Brain microvascular endothelial cell (primary cell): ENCODE data around the gene NSUN6.
A peak's percentile ranks its signal among the peaks of the same experiment; 100 is the strongest.

Experiments
- DNase-seq: peaks from one replicate; pipeline ENCODE4 v3.0.0-alpha.2; 2020
- H3K27ac ChIP-seq: fragments of 250-450 bp; sonication (Bioruptor Pico); 2 replicates; pipeline ENCODE4 v1.5.1; 2020; ENCODE audit warnings: mild to moderate bottlenecking, moderate library complexity
- H3K27me3 ChIP-seq: fragments of 250-450 bp; sonication (Bioruptor Pico); replicated peaks from 2 replicates; pipeline ENCODE4 v1.5.1; 2020; ENCODE audit warnings: mild to moderate bottlenecking
- H3K36me3 ChIP-seq: fragments of 250-450 bp; sonication (Bioruptor Pico); replicated peaks from 2 replicates; pipeline ENCODE4 v1.5.1; 2020; ENCODE audit warnings: mild to moderate bottlenecking
- H3K4me3 ChIP-seq: 2 replicates; pipeline ENCODE4 v1.5.1; 2011; ENCODE audit warnings: low read depth, mild to moderate bottlenecking, control low read depth, low read length, moderate library complexity
- in situ Hi-C: cut with HindIII; loops from 2 replicates; pipeline ENCODE4 v1.10.0; 2017; ENCODE audit warnings: low sequenced_read_pairs, low pct_ligation_motif_present
- TF ChIP-seq, protein P1 (sequence below): IDR thresholded peaks from 2 replicates; pipeline ENCODE4 v1.5.1; 2011; ENCODE audit warnings: low read depth, mild to moderate bottlenecking, moderate library complexity, low read length, control low read depth, inconsistent platforms; ENCODE audit errors: missing control alignments

The NSUN6 gene

DNA sequence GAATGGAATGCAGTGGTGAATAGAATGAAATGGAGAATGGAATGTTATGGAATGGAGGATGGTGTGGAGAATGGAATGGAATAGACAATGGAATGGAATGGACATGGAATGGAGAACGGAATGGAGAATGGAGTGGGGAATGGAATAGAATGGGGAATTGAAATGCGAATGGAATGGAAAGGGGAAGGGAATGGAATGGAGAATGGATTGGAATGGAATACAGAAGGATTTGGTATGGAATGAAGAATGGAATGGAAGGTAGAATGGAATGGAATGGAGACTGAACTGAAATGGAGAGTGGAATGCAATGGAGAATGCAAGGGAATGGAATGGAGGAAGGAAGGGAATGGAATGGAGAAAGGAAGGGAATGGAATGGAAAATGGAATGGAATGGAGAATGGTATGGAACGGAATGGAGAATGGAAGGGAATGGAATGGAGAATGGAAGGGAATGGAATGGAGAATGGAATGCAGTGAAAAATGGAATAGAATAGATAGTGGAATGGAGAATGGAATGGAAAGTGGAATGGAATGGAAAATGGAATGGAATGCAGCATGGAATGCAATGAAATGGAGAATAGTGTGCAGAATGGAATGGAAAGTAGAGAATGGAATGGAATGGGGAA lies 94.8 kb downstream of the NSUN6 start:
- Histone ChIP-seq H3K27me3 (no peaks in the 10 kb centered on the region), H3K27ac (no peak overlapping the region), H3K36me3 (no peaks in the 10 kb centered on the region), H3K4me3 (no peak overlapping the region)
- DNase-seq = no peak
- TF ChIP-seq, protein P1, sequence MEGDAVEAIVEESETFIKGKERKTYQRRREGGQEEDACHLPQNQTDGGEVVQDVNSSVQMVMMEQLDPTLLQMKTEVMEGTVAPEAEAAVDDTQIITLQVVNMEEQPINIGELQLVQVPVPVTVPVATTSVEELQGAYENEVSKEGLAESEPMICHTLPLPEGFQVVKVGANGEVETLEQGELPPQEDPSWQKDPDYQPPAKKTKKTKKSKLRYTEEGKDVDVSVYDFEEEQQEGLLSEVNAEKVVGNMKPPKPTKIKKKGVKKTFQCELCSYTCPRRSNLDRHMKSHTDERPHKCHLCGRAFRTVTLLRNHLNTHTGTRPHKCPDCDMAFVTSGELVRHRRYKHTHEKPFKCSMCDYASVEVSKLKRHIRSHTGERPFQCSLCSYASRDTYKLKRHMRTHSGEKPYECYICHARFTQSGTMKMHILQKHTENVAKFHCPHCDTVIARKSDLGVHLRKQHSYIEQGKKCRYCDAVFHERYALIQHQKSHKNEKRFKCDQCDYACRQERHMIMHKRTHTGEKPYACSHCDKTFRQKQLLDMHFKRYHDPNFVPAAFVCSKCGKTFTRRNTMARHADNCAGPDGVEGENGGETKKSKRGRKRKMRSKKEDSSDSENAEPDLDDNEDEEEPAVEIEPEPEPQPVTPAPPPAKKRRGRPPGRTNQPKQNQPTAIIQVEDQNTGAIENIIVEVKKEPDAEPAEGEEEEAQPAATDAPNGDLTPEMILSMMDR = no peak
- in situ Hi-C loops = no loop called here

DNA sequence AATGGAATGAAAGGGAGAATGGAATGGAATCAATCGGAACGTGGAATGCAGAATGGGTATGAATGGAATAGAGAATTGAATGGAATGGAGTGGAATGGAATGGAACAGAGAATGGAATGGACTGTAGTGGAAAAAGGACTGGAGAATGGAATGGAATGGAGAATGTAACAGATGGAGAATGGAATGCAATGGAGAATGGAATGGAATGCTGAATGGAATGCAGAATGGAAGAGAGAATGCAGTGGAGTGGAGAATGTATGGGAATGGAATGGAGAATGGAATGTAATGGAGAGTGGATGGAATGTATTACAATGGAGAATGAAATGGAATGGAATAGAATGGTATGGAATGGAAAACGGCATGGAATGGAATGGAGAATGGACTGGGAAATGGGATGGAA lies 96.9 kb downstream of the NSUN6 start:
- H3K27ac ChIP-seq = no peak overlapping the region
- no peak for DNase-seq
- in situ Hi-C loops = no loop called here
- no peak overlapping the region for H3K4me3 ChIP-seq
- no peaks in the 10 kb centered on the region for H3K27me3 ChIP-seq
- peaks cover 4% of the 10 kb centered on the region for H3K36me3 ChIP-seq
- TF ChIP-seq, protein P1 = no peak

DNA sequence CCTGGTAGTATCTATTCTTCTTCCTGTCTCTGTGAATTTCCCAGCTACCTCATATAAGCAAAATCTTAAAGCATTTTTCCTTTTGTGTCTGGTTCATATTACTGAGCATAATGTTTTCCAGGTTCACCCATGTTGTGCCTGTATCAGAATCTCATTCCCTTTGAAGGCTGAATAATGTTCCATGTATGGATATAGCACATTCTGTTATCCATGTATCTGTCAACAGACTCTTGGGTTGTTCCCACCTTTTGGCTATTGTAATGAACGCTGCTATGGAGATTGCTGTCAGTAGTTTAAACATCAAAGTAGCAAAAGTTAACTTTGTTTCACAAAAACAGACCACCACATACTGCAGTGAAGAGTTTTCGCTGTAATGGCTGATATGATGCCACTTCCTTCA lies 99.9 kb downstream of the NSUN6 start:
- Histone ChIP-seq H3K27me3 (no peaks in the 10 kb centered on the region), H3K4me3 (no peak overlapping the region), H3K36me3 (peaks cover 4% of the 10 kb centered on the region), H3K27ac (no peak overlapping the region)
- TF ChIP-seq, protein P1 = no peak
- DNase-seq = no peak
- in situ Hi-C loops = no loop called here

DNA sequence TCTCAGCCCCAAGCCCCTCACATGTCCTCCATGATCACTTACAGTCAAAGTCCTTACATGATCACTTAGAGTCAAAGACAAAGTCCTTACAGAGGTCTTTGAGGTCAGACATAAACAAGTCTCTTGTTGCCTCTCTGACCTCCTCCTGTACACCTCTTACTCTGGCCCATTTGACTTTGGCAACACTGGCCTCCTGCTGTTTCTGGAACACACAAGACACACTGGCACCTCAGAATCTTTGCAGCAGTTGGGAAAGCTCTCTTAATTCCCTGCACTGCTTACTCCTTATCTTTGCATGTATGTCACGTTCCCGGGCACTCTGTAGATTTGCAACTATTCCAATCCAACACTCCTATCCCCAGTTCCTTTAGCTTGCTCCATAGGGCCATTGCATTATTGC lies 102.3 kb downstream of the NSUN6 start:
- Histone ChIP-seq H3K4me3 (no peak overlapping the region), H3K27ac (no peak overlapping the region), H3K27me3 (no peaks in the 10 kb centered on the region), H3K36me3 (peaks cover 4% of the 10 kb centered on the region)
- in situ Hi-C loops = no loop called here
- TF ChIP-seq, protein P1 = no peak
- no peak for DNase-seq

DNA sequence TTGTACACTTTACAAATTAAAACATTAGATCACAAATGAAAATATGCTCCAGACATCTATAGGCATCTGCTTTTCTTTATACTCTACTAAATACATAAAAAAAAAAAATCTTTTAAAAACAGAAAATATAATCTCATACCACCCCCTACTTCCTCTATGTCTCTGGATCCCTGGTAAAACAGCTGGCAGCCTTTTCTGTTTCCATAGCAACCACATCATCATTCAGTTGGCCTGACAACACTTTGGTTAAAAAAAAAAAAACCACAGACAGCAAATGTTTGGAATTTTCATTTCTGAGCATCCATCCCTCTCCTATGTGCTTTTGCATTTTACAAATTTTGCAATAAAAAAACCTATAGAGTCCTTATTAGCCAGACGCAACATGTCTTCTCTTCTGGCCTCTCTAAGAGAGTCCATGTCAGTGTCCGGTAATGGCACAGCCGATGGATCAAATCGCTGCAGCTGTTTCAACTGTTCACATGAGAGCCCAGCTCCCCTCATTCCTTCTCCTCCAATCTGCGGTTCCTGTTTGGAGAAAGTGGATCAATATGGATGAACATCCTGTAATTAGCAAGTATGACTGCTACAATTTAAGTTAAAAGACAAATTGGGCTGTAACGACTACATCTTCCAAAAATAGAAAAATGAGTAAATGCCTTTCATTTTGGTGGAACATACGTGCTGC lies 105.6 kb downstream of the NSUN6 start:
- Histone ChIP-seq H3K36me3 (no peaks in the 10 kb centered on the region), H3K27ac (no peak overlapping the region), H3K4me3 (no peak overlapping the region), H3K27me3 (no peaks in the 10 kb centered on the region)
- in situ Hi-C loops = no loop called here
- TF ChIP-seq, protein P1 = no peak
- DNase-seq = peak; percentile 6
